NCI-H2196 (cell line): ENCODE measurements around the gene RUSF1.

ENCODE experiments used
- DNase-seq: peaks from one replicate; lab custom pipeline; 2025; ENCODE audit not compliant: unreplicated experiment; lab: John Stamatoyannopoulos, UW

The RUSF1 gene

DNA sequence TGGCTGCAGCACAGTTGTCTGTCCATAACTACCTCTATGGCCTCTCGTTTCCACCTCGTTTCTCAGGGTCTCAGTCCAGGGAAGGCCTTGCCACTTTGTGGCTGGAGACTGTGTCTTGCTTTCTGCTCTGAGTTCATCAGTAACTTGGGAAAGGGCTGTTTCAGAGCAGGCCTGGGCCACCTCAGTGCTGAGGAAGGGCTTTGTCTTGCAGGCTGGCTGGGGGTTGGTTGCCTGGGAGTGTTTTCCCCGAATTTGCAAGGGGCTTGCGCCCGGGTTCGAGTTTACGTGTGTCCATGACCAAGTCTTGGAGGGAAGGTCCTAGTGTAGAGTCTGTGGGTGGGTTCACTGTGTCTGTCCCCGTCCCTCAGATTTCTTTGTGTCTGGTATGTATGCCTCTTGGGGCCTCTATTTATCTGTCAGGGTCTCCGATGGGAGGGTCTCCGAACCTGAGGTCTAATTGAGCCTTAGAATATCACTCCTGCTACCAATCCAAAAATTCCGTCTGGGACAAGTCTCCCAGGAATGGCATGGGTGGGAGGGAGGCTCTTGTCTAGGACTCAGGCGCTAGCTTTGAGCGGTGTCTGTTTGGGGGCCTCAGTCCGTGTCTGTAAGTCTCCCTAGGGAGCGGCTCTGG is 36.8 kb downstream of the RUSF1 start:
- DNase-seq = no peak

DNA sequence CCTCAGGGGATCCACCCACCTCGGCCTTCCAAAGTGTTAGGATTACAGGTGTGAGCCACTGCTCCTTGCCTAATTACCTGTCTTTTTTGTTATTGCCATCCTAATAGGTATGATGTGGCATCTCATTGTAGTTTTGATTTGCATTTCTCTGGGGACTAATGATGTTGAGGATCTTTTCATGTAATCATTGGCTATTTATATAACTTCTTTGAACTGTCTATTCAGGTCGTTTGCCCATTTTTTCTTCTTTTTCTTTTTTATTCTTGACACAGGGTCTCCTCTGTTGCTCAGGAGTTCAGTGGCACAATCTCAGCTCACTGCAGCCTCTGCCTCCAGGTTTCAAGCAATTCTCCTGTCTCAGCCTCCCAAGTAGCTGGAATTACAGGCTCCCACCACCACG is 37.6 kb downstream of the RUSF1 start:
- no peak for DNase-seq

DNA sequence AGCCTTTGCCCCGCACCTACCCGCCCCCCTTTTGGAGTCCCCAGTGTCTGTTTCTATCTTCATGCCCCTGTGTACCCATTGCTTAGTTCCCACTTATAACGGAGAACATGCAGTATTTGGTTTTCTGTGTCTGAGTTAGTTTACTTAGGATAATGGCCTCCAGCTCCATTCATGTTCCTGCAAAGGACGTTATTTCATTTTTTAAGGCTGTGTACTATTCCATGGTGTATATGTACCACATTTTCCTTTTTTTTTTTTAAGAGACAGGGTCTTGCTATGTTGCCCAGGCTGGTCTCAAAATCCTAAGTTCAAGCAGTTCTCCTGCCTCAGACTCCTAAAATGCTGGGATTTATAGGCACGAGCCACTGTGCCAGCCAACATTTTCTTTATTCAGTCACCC is 40.3 kb downstream of the RUSF1 start:
- DNase-seq = no peak

DNA sequence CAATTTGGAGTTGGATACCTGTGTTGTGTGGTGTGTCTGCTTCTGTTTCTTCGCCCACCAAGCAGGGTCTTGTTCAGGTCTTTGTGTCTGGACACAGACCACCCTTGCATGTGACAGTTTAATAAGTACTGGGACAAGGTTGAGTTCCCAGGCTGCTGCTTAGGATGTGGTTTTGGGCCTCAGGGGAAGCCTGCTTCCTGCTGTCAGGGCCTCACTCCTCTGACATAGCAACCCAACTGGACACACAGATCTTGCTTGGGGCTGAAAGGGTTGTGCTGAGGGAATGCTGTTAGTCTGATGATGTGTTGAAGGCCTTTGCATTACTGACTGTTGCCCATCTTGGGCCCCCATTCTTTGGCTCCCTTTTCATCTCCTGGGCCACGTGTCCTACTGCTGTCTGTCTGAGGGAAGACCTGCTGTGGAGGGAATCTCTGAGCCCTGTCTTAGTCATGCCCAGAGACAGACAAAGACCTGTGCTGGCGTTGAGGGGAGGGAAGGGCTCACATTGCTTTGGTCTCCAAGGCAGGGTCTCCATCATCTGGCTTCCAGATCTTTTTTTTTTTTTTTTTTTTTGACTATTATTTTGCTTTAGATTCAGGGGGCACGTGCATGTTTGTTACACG is 40.9 kb downstream of the RUSF1 start:
- DNase-seq = no peak

GRCh38 chr16:31466381-31466841 is 41.8 kb downstream of the RUSF1 start:
- no peak for DNase-seq

DNA sequence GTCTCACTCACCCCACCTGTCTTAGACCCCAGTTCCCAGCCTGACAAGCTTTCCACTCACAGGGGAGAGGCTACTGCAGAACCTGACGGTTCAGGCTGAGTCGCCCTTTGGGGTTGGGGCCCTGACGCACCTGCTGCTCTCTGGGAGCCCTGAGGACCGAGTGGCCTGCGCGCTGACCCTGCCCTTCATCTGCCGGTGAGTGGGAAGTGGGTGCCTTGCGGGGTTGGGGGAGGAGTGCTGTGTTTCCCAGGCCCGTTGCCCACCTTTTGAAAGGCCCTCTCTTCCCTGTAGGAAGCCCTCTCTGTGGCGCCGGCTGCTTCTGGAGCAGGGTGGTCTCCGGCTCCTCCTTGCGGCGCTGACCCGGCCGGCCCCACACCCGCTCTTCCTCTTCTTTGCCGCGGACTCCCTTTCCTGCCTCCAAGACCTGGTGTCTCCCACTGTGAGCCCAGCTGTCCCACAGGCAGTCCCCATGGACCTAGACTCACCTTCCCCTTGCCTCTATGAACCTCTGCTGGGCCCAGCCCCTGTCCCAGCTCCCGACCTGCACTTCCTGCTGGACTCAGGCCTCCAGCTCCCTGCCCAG is 42.3 kb downstream of the RUSF1 start:
- no peak for DNase-seq

- DNase-seq = no peak
Observed at GRCh38 chr16:31464781-31465260, 43.4 kb downstream of the RUSF1 start.

- no peak for DNase-seq
Observed at GRCh38 chr16:31464348-31464769, 43.8 kb downstream of the RUSF1 start.

DNA sequence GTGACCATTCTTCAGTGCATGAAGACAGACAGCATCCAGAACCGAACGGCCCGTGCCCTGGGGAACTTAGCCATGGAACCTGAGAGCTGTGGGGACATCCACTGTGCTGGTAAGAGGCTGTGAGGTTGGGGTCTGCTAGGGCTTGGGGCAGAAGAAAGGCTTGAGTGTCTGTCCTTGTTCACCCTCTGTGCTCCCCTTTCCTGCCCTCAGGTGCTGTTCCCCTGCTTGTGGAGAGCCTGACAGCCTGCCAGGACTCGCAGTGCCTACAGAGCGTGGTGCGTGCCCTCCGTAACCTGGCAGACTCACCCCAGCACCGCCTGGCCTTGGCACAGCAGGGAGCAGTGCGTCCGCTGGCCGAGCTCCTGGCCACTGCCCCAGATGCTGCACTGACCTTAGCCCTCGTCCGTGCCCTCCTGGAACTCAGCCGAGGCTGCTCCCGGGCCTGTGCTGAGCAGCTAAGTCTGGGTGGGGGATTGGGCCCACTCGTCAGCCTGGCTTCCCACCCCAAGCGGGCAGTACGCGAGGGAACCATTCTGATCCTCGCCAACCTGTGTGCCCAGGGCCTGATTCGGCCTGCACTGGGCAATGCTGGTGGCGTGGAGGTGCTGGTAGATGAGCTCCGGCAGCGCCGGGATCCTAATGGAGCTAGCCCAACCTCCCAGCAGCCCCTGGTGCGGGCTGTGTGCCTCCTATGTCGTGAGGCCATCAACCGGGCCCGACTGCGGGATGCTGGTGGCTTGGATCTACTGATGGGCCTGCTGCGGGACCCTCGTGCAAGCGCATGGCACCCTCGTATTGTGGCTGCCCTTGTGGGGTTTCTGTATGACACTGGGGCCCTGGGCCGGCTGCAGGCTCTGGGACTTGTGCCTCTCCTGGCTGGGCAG is 46.0 kb downstream of the RUSF1 start:
- DNase-seq = no peak

DNA sequence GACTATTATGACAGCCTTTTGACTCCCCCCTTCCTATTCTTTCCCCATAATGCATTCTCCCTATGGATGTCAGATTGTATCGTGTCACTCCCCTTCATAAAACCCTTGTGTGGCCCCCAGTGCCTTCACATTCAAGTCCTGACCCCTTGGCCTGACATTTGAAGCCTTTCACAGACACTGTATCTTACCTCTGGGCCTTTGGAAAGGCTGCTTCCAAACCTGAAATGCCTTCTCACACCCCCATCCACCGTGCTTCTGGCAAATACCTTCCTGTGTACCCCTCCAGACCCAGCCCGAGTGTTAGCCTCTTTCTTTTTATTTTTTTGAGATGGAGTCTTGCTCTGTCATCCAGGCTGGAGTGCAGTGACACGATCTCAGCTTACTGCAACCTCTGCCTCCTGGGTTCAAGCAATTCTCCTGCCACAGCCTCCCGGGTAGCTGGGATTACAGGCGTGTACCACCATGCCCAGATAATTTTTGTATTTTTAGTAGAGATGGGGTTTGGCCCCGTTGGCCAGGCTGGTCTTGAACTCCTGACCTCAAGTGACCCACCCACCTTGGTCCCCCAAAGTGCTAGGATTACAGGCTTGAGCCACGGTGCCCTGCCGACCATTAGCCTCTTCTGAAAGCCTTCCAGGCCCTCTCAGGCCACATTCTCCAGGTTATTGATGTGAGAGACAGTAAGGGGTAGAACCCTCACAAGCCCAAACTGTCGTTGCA is 46.8 kb downstream of the RUSF1 start:
- DNase-seq = no peak

- DNase-seq = peak; percentile 45
Observed at GRCh38 chr16:31460582-31461002, 47.6 kb downstream of the RUSF1 start.

- DNase-seq = peak; percentile 99
Observed at GRCh38 chr16:31459687-31460581, 48.3 kb downstream of the RUSF1 start.

DNA sequence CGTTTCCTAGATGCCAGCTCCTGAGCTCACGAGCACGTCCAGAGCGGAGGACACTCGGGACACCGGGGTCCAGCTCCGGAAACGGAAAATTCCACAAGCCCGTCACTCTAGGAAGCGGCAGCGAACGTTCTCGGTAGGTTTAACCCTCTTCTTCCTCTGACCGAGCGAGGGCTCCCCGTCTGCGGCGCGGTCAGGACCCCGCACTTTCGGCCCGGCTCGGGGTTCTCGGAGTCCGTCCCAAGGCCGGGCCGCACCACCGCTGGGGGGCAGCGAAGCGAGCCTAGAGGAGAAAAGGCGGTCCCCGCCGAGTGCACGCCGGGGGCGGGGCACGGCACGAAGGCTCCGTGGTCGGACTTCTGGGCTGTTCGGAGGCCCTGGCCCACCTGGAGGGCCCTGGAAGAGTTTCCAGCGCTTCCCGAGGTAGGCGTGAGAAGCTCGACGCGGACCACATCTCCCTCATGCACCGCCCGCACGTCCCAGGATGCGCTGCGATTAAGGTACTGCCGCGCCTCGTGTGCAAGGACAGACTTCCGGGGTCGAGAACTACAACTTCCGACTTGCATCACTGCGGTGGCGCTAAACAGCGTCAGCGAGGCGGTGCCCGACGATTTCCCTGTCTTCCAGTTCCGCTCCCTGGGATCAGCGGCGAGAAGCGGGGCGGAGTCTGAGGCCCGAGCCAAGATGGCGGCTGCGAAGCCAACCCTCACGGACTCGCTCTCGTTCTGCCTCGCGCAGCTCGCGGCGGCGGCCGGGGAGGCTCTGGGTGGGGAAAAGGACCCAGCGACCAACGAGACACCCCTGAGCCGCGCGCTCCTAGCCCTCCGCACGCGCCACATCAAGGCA is 49.1 kb downstream of the RUSF1 start, which contains the start of gene ARMC5:
ARMC5 (plus strand) TSS at position 658 of the 843 bp plus-strand sequence; CDS start at position 682, 24 bp downstream.
- DNase-seq = peak; percentile 97

- peak; percentile 48 for DNase-seq
Observed at GRCh38 chr16:31458073-31458843, 49.9 kb downstream of the RUSF1 start.

- DNase-seq = no peak
Observed at GRCh38 chr16:31456988-31457360, 51.2 kb downstream of the RUSF1 start.

DNA sequence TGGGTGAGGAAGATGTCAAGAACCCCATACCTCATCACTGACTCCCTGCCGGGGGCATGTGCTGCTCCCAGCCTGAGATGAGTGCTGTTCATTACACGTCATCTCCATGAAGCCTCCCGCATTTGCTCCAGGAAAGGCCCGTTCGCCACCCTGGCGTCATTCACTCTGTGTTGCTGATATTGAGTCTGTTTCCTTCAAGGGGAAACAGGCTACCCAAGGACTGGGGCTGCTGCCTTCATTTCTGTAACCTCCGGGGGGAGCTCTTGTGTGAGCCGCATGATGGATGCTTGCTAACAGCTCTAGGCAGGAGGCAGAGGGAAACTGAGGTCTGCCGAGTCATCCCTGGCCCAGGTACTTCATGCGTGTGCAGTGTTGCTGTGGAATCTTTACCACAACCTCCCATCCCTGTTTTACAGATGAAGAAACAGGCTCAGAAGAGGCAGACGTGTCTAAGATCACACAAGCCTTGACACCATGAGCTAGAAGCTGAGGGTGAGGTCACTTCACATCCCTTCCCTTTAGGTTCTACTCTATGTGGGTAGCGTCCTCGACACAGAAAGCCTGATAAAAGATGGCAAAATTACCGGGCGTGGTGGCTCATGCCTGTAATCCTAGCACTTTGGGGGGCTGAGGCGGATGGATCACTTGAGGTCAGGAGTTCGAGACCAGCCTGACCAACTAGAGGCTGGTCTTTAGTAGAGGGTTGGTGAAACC is 52.4 kb downstream of the RUSF1 start:
- DNase-seq = no peak
